HG02973 (cell line): ENCODE measurements around the gene PRAC2.

Experiments
- ATAC-seq: cut with Tn5 transposase; IDR thresholded peaks from one replicate; pipeline ENCODE4 v1.9.1; 2021; ENCODE audit warnings: moderate library complexity; ENCODE audit not compliant: unreplicated experiment

Gene PRAC2

GRCh38 chr17:48753794-48754499 is 31.0 kb downstream of the PRAC2 start:
- no peak for ATAC-seq

GRCh38 chr17:48754500-48755261 is 31.7 kb downstream of the PRAC2 start:
- no peak for ATAC-seq

- ATAC-seq = no peak
Measured at GRCh38 chr17:48755356-48755755, 32.4 kb downstream of the PRAC2 start.

GRCh38 chr17:48756830-48757251 is 33.9 kb downstream of the PRAC2 start:
- no peak for ATAC-seq

GRCh38 chr17:48757524-48757961 is 34.6 kb downstream of the PRAC2 start:
- ATAC-seq = no peak

GRCh38 chr17:48759288-48759687 is 36.3 kb downstream of the PRAC2 start:
- ATAC-seq = no peak

- no peak for ATAC-seq
Measured at GRCh38 chr17:48760411-48760810, 37.4 kb downstream of the PRAC2 start.

- no peak for ATAC-seq
Measured at GRCh38 chr17:48761114-48761513, 38.1 kb downstream of the PRAC2 start.

- ATAC-seq = no peak
Measured at GRCh38 chr17:48767263-48767774, 44.3 kb downstream of the PRAC2 start.

GRCh38 chr17:48769009-48769675 is 46.2 kb downstream of the PRAC2 start:
- no peak for ATAC-seq

GRCh38 chr17:48770954-48771353 is 48.0 kb downstream of the PRAC2 start:
- no peak for ATAC-seq

GRCh38 chr17:48773245-48773644 is 50.3 kb downstream of the PRAC2 start:
- ATAC-seq = no peak
